ENCODE measurements around the gene HNRNPA2B1.
"Not testable (repeated sequence)": the region's sequence is repeated elsewhere in the genome, so short reads cannot be mapped to it uniquely, and the experiment has no call there.

The HNRNPA2B1 gene

GRCh38 chr7:26166684-26167266 lies 33.8 kb downstream of the HNRNPA2B1 start:
- no peak for DNase-seq (ENCODE audit: low spot score)

- DNase-seq (ENCODE audit: low spot score) = no peak
Observed at GRCh38 chr7:26165950-26166683, 34.4 kb downstream of the HNRNPA2B1 start.

GRCh38 chr7:26163804-26164203 lies 36.7 kb downstream of the HNRNPA2B1 start:
- not testable (repeated sequence) for DNase-seq (ENCODE audit: low spot score)

GRCh38 chr7:26162431-26162830 lies 38.1 kb downstream of the HNRNPA2B1 start:
- DNase-seq (ENCODE audit: low spot score) = no peak

- no peak for DNase-seq (ENCODE audit: low spot score)
Observed at GRCh38 chr7:26160896-26161295, 39.6 kb downstream of the HNRNPA2B1 start.

- no peak for DNase-seq (ENCODE audit: low spot score)
Observed at GRCh38 chr7:26159243-26159642, 41.3 kb downstream of the HNRNPA2B1 start.

GRCh38 chr7:26157520-26158105 lies 42.9 kb downstream of the HNRNPA2B1 start:
- DNase-seq (ENCODE audit: low spot score) = no peak

GRCh38 chr7:26156451-26157420 lies 43.8 kb downstream of the HNRNPA2B1 start:
- no peak for DNase-seq (ENCODE audit: low spot score)

- DNase-seq (ENCODE audit: low spot score) = no peak
Observed at GRCh38 chr7:26155531-26156375, 44.8 kb downstream of the HNRNPA2B1 start.

GRCh38 chr7:26153823-26154783 lies 46.4 kb downstream of the HNRNPA2B1 start:
- no peak for DNase-seq (ENCODE audit: low spot score)

- DNase-seq (ENCODE audit: low spot score) = no peak
Observed at GRCh38 chr7:26153241-26153822, 47.2 kb downstream of the HNRNPA2B1 start.

GRCh38 chr7:26152782-26153240 lies 47.7 kb downstream of the HNRNPA2B1 start:
- DNase-seq (ENCODE audit: low spot score) = peak; percentile 47

GRCh38 chr7:26151953-26152781 lies 48.4 kb downstream of the HNRNPA2B1 start, which contains the start of gene NFE2L3:
Gene NFE2L3 (plus strand): TSS chr7:26152198. CDS start chr7:26152499, 301 bp downstream.
- peak; percentile 96 for DNase-seq (ENCODE audit: low spot score)

GRCh38 chr7:26151650-26151952 lies 48.9 kb downstream of the HNRNPA2B1 start:
- no peak for DNase-seq (ENCODE audit: low spot score)

- DNase-seq (ENCODE audit: low spot score) = no peak
Observed at GRCh38 chr7:26151096-26151495, 49.5 kb downstream of the HNRNPA2B1 start.

- no peak for DNase-seq (ENCODE audit: low spot score)
Observed at GRCh38 chr7:26149391-26149977, 51.1 kb downstream of the HNRNPA2B1 start.

GRCh38 chr7:26148307-26148700 lies 52.2 kb downstream of the HNRNPA2B1 start:
- not testable (repeated sequence) for DNase-seq (ENCODE audit: low spot score)

- DNase-seq (ENCODE audit: low spot score) = not testable (repeated sequence)
Observed at GRCh38 chr7:26147646-26148306, 52.8 kb downstream of the HNRNPA2B1 start.

Data from D341Med (cell line).